H1 (cell line): ENCODE data around the gene TPO. TPM values are rescaled to one million over a fixed set of nuclear protein-coding genes. Genes with fewer than 3 reads are reported as not detected.

Experiments used
- CREB1 ChIP-seq: IDR thresholded peaks from 2 replicates; pipeline ENCODE4 v1.6.1; 2012; ENCODE audit warnings: inconsistent platforms
- SIRT6 ChIP-seq: IDR thresholded peaks from one replicate; pipeline ENCODE4 v1.7.1; 2012; ENCODE audit warnings: low read length, inconsistent platforms
- TAF7 ChIP-seq: optimal IDR thresholded peaks from 2 replicates; pipeline ENCODE3; 2011; ENCODE audit warnings: low read depth, mild to moderate bottlenecking, inconsistent platforms, low read length, moderate library complexity, borderline replicate concordance
- TCF12 ChIP-seq: IDR thresholded peaks from 2 replicates; pipeline ENCODE4 v1.6.1; 2011; ENCODE audit warnings: low read depth, mild to moderate bottlenecking, low read length
- polyA plus RNA-seq, 7 experiments: library from polyadenylated mRNA; depleted of rRNA in 3 of 7; stranded (reverse) in 5 of 7; unstranded in 2 of 7; fragments of >200 nt in 5 of 7; fragments of 200-250 nt in 2 of 7; gene quantifications; 1 replicate in 5 of 7; 2 replicates in 1 of 7; 4 replicates in 1 of 7; pipeline versions ENCODE4 v1.2.1 to v1.2.3, GENCODE V29; 2011 to 2013; ENCODE audit warnings: missing spikeins in 2 of 7, mixed read lengths in 2 of 7
- total RNA-seq: library from RNA; stranded (reverse); fragmentation: NEBNext Ultra II Directional; extraction: Animal tissue kit (Norgen Biotek cat#: 25700); gene quantifications from 2 replicates; pipeline ENCODE4 v1.2.1, GENCODE V29; 2021

Gene TPO
- total and polyA plus RNA-seq, 2 of the 8 experiments (the other 6 are each of a cell fraction or from before 2014, with no cell fraction given) = not detected

- no peak for TF ChIP-seq TAF7
- no peak for TF ChIP-seq SIRT6
- TF ChIP-seq CREB1 = no peak
- TF ChIP-seq TCF12 = no peak
- TF ChIP-seq, all 59 proteins: peak for 0
Observed at GRCh38 chr2:1505031-1505441, 91.8 kb downstream of the TPO start (continued).
